Lung microvascular endothelial cell (primary cell): ENCODE measurements around the gene APOBEC3G. TPM values are rescaled to one million over a fixed set of nuclear protein-coding genes. Genes with fewer than 3 reads are reported as not detected.

Source experiments
- total RNA-seq: library from RNA; depleted of rRNA; stranded (reverse); fragments of >200 nt; gene quantifications from 2 replicates; pipeline ENCODE4 v1.2.1, GENCODE V29; 2014

APOBEC3G gene
- total RNA-seq, 1 donor from 2014 or later: 4.0 TPM

Other genes with a start within 250 kb of the APOBEC3G start
- gene NPTXR, start 233.2 kb upstream of the APOBEC3G start, total RNA-seq: under 0.01 TPM in 2 replicates
- 11.9 and 13.3 TPM in 2 replicates for gene CBX6, start 205.1 kb upstream of the APOBEC3G start, total RNA-seq
- not detected in 2 replicates for gene APOBEC3A, start 119.7 kb upstream of the APOBEC3G start, total RNA-seq
- 0.20 and 1.3 TPM in 2 replicates for gene APOBEC3B, start 94.9 kb upstream of the APOBEC3G start, total RNA-seq
- 0.20 and 2.0 TPM in 2 replicates for gene APOBEC3C, start 63.0 kb upstream of the APOBEC3G start, total RNA-seq
- under 0.01 and 0.44 TPM in 2 replicates for gene APOBEC3D, start 56.1 kb upstream of the APOBEC3G start, total RNA-seq
- gene APOBEC3F, start 36.4 kb upstream of the APOBEC3G start, total RNA-seq: 4.4 and 5.4 TPM in 2 replicates
- 0.22 TPM in 1 of 2 replicates, not detected in the other for gene APOBEC3H, start 20.0 kb downstream of the APOBEC3G start, total RNA-seq
- gene CBX7, start 75.4 kb downstream of the APOBEC3G start, total RNA-seq: 2.4 and 5.8 TPM in 2 replicates
- gene PDGFB, start 167.7 kb downstream of the APOBEC3G start, total RNA-seq: 29.6 and 54.8 TPM in 2 replicates
- 2,451 and 3,005 TPM in 2 replicates for gene RPL3, start 242.3 kb downstream of the APOBEC3G start, total RNA-seq